GM12875 (cell line): Measurements from ENCODE around the gene ZDHHC11.

Experiments used
- H3K4me3 ChIP-seq: one replicate; pipeline ENCODE4 v1.5.1; 2011; ENCODE audit warnings: low read depth, low read length, control low read depth
- TF ChIP-seq, protein P1 (sequence below): IDR thresholded peaks from 2 replicates; pipeline ENCODE4 v1.5.1; 2011; ENCODE audit warnings: low read depth, mild to moderate bottlenecking, control low read depth, inconsistent platforms, low read length, moderate library complexity, borderline replicate concordance; ENCODE audit not compliant: insufficient read depth

Gene ZDHHC11

DNA sequence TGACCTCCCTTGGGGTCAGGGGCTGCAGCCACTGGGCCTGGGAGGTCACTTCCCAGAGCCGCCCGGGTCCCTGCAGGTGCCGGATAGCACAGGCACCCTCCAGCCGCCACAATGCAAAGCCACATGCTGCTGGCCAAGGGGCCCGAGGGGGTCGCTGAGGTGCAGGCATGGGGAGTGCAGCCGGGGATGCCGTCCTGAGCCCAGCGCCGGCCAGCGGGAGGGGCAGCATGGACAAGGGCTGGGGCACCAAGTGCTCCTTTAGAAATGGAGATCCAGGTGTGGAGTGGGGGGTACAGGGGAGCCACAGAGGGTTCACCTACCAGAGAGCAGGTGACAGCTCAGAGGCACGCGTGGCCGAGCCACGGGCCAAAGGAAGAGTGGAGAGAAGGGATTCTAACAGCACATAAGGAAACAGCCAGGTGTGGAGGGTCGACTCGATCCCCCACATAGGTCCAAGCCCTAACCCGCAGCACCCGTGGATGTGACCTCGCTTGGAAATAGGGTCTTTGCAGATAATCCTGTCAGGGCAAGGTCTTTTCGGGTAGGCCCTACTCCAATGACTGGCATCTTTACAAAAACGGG, 90.9 kb downstream of the ZDHHC11 start:
- TF ChIP-seq, protein P1, sequence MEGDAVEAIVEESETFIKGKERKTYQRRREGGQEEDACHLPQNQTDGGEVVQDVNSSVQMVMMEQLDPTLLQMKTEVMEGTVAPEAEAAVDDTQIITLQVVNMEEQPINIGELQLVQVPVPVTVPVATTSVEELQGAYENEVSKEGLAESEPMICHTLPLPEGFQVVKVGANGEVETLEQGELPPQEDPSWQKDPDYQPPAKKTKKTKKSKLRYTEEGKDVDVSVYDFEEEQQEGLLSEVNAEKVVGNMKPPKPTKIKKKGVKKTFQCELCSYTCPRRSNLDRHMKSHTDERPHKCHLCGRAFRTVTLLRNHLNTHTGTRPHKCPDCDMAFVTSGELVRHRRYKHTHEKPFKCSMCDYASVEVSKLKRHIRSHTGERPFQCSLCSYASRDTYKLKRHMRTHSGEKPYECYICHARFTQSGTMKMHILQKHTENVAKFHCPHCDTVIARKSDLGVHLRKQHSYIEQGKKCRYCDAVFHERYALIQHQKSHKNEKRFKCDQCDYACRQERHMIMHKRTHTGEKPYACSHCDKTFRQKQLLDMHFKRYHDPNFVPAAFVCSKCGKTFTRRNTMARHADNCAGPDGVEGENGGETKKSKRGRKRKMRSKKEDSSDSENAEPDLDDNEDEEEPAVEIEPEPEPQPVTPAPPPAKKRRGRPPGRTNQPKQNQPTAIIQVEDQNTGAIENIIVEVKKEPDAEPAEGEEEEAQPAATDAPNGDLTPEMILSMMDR = no peak
- H3K4me3 ChIP-seq = no peak overlapping the region

DNA sequence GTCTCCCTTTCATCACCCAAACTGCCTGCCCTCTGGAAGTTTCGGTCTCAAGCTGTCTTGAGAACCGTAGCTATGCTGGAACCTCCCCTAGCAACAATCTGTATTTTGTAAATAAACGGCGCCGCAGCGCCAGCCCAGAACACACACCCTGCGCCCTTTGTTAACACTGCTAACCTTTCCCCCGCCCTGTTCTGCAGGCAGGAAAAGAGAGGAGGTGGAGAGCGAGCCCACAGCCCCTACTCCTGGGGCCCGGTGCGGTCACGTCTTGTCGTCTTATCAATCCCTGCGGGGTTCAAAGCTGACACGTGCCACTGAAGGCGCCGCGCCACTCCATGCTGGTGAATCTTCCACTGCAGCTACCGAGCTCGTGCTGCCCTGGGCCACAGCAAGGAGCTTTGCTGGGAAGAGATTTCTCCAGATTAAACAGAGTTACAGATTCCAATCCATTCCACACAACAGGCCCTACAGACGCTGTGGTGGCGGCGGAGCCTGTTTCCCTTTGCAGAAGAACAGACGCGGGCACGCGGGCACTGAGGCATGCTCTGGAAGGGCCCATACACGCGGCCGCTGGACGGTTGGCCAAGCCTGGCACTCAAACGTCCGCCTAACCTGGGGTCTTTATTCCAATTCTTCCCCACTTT, 91.6 kb downstream of the ZDHHC11 start:
- H3K4me3 ChIP-seq = no peak overlapping the region
- TF ChIP-seq, protein P1 = no peak

DNA sequence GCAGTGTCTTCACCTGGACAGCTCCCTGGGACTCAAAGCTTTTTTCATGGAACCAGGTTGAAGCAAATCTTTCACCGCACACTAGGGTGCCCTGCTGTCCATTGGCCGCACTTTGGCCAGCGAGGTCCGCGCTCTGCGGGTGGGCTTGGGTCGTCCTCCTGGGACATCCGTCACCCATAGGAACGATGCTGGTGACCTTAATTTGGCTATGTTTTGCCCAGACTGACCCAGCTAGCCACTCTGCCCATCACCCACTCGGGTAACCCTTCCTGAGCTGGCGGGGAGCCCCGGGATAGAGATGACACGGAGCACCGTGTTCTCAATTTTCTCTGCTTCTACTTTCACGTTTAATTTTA, 92.1 kb downstream of the ZDHHC11 start:
- TF ChIP-seq, protein P1 = no peak
- H3K4me3 ChIP-seq = no peak overlapping the region

DNA sequence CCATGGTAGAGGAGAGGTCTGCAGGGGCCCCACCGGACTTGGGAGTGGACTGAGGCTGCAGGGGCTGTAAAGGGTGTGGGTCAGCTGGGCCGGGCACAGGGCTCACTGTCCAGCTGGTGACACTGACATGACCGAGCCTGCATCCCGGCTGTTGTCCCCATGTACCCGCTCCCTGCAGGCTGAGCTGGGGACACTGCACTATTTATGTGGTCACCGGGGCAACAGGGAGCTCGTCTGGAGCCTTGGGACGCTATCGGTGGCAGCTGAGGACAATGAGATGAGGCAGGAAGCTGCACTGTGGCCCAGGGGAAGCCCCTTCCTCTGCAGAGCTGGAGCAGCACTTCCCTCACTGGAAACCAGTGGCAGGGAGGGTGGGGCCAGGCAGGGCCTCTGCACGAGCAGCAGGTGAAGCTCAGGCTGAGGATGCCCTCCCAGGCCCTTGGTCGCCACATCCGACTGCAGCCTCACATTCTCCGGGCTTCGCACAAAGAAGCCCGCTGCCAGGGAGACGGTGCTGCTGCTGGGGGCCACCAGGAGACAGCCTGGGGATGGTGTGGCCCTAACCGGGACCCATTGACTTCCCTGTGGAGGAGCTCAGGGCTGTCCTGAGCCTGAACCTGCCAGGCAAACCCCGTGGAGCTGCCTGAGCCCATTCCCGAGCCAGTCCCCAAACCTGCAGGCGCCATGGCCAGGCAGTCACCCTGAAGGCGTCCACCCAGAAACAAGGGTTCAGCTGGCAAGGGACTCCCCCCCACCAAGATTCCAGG, 92.7 kb downstream of the ZDHHC11 start:
- TF ChIP-seq, protein P1 = no peak
- H3K4me3 ChIP-seq = no peak overlapping the region

DNA sequence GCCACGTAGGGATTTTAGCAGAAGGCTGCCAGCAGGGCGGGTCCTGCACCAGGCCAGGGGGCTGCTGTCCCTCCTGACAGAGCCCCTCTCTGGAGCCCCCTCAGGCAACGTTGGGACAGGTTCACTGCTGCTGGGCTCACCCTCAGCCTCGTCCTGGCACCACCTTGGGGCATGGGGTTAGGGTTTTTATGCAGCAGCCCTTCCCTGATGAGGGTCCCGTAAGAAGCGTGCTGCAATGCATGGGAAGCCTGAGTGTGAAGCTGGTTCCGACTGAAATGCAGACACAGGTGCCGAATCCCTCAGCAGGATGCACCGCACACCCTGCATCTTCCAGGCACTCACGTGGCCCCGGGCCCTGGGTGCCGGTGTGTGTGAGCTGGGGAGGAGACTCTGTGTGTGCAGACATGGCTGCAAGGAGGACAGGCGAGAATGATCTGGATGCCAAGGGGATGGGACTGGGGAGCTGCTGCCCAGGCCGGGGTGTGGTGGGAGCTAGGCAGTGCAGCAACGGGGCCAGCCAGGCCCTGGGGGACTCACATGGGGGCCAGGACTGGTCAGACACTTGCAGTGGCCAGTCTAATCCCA, 93.3 kb downstream of the ZDHHC11 start:
- TF ChIP-seq, protein P1 = no peak
- H3K4me3 ChIP-seq = no peak overlapping the region

DNA sequence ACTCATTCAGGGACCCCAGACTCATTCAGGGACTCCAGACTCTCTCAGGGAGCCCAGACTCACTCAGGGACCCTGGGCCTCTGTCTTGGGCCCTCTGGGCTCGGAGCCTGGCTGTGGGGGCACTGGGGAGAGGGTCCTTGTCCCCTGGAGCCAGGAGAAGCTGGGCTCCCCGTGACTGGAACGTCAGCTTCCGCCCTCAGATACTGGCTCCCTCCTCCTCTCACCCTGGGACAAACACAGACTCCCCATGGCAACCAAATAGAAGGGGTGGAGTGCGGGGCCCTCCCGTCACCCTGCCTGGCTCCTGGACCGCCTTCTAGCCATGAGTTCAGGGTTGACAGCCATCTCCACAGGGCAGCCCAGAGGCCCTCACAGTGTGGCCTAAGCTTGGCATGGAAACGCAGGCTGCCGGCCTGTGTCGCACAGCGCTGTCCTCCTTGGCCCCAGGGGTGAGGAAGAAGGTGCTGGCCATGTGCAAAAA, 93.9 kb downstream of the ZDHHC11 start:
- H3K4me3 ChIP-seq = no peak overlapping the region
- TF ChIP-seq, protein P1 = no peak
